ENCODE data around the gene CCDC154. TPM values are rescaled to one million over a fixed set of nuclear protein-coding genes. Genes with fewer than 3 reads are reported as not detected.

The CCDC154 gene
- total RNA-seq, 3 donors from 2014 or later, result 0.48 to 1.2 (median 0.98) TPM

GRCh38 chr16:1491327-1491726 lies 47.0 kb upstream of the CCDC154 start:
- Histone ChIP-seq H3K4me1 (peaks cover 6 to 12% of the 10 kb centered on the region in 2 donors), H3K27ac (no peak overlapping the region), H3K36me3 (peaks cover 6% of the 10 kb centered on the region), H3K27me3 (no peaks in the 10 kb centered on the region), H3K9me3 (no peaks in the 10 kb centered on the region), H3K4me3 (no peak overlapping the region)
- DNase-seq (ENCODE audit: low spot score in 2 of 2), result no peak
- TF ChIP-seq CTCF (IDR thresholded peaks at IDR 0.05) (no peak), POLR2AphosphoS5 (IDR thresholded peaks at IDR 0.05) (no peak), POLR2A (IDR thresholded peaks at IDR 0.05) (no peak)
- intact Hi-C loops (cut with DNase I; ENCODE audit: low total_unique reads), result no loop called here

- Histone ChIP-seq H3K4me3 (no peak overlapping the region), H3K4me1 (peaks cover 0 to 6% of the 10 kb centered on the region in 2 donors), H3K27me3 (no peaks in the 10 kb centered on the region), H3K27ac (no peak overlapping the region), H3K9me3 (no peaks in the 10 kb centered on the region), H3K36me3 (no peaks in the 10 kb centered on the region)
- TF ChIP-seq POLR2A (IDR thresholded peaks at IDR 0.05) (no peak), CTCF (IDR thresholded peaks at IDR 0.05) (no peak), POLR2AphosphoS5 (IDR thresholded peaks at IDR 0.05) (no peak)
- no peak for DNase-seq (ENCODE audit: low spot score in 2 of 2)
- intact Hi-C loops (cut with DNase I; ENCODE audit: low total_unique reads), result no loop called here
These were observed 44.7 kb upstream of the CCDC154 start for GRCh38 chr16:1489077-1489476.

- DNase-seq (ENCODE audit: low spot score in 2 of 2), result no peak
- TF ChIP-seq POLR2A (IDR thresholded peaks at IDR 0.05) (no peak), POLR2AphosphoS5 (IDR thresholded peaks at IDR 0.05) (no peak), CTCF (IDR thresholded peaks at IDR 0.05) (no peak)
- H3K4me3 ChIP-seq, result no peak within 1 kb of the TSS
- no peaks in the 10 kb centered on the region for H3K9me3 ChIP-seq
- peaks cover 0 to 3% of the 10 kb centered on the region in 2 donors for H3K4me1 ChIP-seq
- H3K27ac ChIP-seq, result no peak within 1 kb of the TSS
- H3K36me3 ChIP-seq, result no peaks in the 10 kb centered on the region
- no peaks in the 10 kb centered on the region for H3K27me3 ChIP-seq
- intact Hi-C loops (cut with DNase I; ENCODE audit: low total_unique reads), result no loop called here
These were observed 44.3 kb upstream of the CCDC154 start, which contains the start of gene PTX4 for GRCh38 chr16:1488619-1489018. Gene PTX4, minus strand, starts transcription at chr16:1488944. Its CDS starts 35 bp downstream, at chr16:1488909.

- intact Hi-C loops (cut with DNase I; ENCODE audit: low total_unique reads), result no loop called here
- H3K27ac ChIP-seq, result no peak overlapping the region
- TF ChIP-seq POLR2A (IDR thresholded peaks at IDR 0.05), result no peak
- TF ChIP-seq CTCF (IDR thresholded peaks at IDR 0.05), result no peak
- TF ChIP-seq POLR2AphosphoS5 (IDR thresholded peaks at IDR 0.05), result no peak
- no peak for DNase-seq (ENCODE audit: low spot score in 2 of 2)
- no peaks in the 10 kb centered on the region for H3K36me3 ChIP-seq
- no peaks in the 10 kb centered on the region for H3K9me3 ChIP-seq
- H3K4me3 ChIP-seq, result no peak overlapping the region
- H3K27me3 ChIP-seq, result no peaks in the 10 kb centered on the region
- H3K4me1 ChIP-seq, result peaks cover 0 to 3% of the 10 kb centered on the region in 2 donors
These were observed 43.8 kb upstream of the CCDC154 start for GRCh38 chr16:1488054-1488601.

- TF ChIP-seq CTCF (IDR thresholded peaks at IDR 0.05) (no peak), POLR2A (IDR thresholded peaks at IDR 0.05) (no peak), POLR2AphosphoS5 (IDR thresholded peaks at IDR 0.05) (no peak)
- Histone ChIP-seq H3K36me3 (no peaks in the 10 kb centered on the region), H3K27me3 (no peaks in the 10 kb centered on the region), H3K27ac (no peak overlapping the region), H3K9me3 (no peaks in the 10 kb centered on the region), H3K4me3 (no peak overlapping the region), H3K4me1 (no peaks in the 10 kb centered on the region)
- no peak for DNase-seq (ENCODE audit: low spot score in 2 of 2)
- intact Hi-C loops (cut with DNase I; ENCODE audit: low total_unique reads), result no loop called here
These were observed 43.2 kb upstream of the CCDC154 start for GRCh38 chr16:1487395-1488053.
